IPS-18c (cell line): ENCODE data around the gene TSR2.
A peak's percentile ranks its signal among the peaks of the same experiment; 100 is the strongest.
"Not testable (repeated sequence)": the region's sequence is repeated elsewhere in the genome, so short reads cannot be mapped to it uniquely, and the experiment has no call there.

ENCODE experiments used
- H3K4me3 ChIP-seq: 2 replicates; pipeline ENCODE4 v1.7.0; 2013; ENCODE audit warnings: low read depth, mild to moderate bottlenecking, low read length, moderate library complexity; ENCODE audit not compliant: insufficient read depth
- H3K9me3 ChIP-seq: one replicate; pipeline ENCODE4 v1.6.1; 2013; ENCODE audit warnings: mild to moderate bottlenecking, low read length, moderate library complexity; ENCODE audit not compliant: control insufficient read depth, insufficient read depth

Gene TSR2

GRCh38 chrX:54449929-54450328 lies 9.7 kb downstream of the TSR2 start:
- peaks cover 8% of the 10 kb centered on the region for H3K9me3 ChIP-seq
- H3K4me3 ChIP-seq: no peak overlapping the region

- H3K4me3 ChIP-seq: no peak overlapping the region
- peaks cover 7% of the 10 kb centered on the region for H3K9me3 ChIP-seq
Observed at GRCh38 chrX:54452920-54453319, 12.7 kb downstream of the TSR2 start.

GRCh38 chrX:54470054-54470760 lies 30.0 kb downstream of the TSR2 start:
- Histone ChIP-seq H3K9me3 (peaks cover 9% of the 10 kb centered on the region), H3K4me3 (no peak overlapping the region)

GRCh38 chrX:54473993-54474859 lies 34.0 kb downstream of the TSR2 start:
- Histone ChIP-seq H3K9me3 (peaks cover 12% of the 10 kb centered on the region), H3K4me3 (no peak overlapping the region; the same call in 1 of the 2 replicates)

- peaks cover 10% of the 10 kb centered on the region for H3K9me3 ChIP-seq
- H3K4me3 ChIP-seq: no peak overlapping the region; the same call in 1 of the 2 replicates
Observed at GRCh38 chrX:54479136-54480111, 39.2 kb downstream of the TSR2 start.

- Histone ChIP-seq H3K9me3 (peaks cover 10% of the 10 kb centered on the region), H3K4me3 (no peak overlapping the region; the same call in 1 of the 2 replicates)
Observed at GRCh38 chrX:54482839-54483593, 42.8 kb downstream of the TSR2 start.

- Histone ChIP-seq H3K4me3 (no peak overlapping the region; the same call in 1 of the 2 replicates), H3K9me3 (peaks cover 10% of the 10 kb centered on the region)
Observed at GRCh38 chrX:54483946-54484345, 43.7 kb downstream of the TSR2 start.

- H3K9me3 ChIP-seq: peaks cover 7% of the 10 kb centered on the region
- no peak overlapping the region for H3K4me3 ChIP-seq
Observed at GRCh38 chrX:54484666-54485065, 44.5 kb downstream of the TSR2 start.

- H3K9me3 ChIP-seq, H3K4me3 ChIP-seq: not testable (repeated sequence)
Observed at GRCh38 chrX:54489819-54490218, 49.6 kb downstream of the TSR2 start.

GRCh38 chrX:54492340-54492739 lies 52.1 kb downstream of the TSR2 start:
- Histone ChIP-seq H3K9me3 (peaks cover 10% of the 10 kb centered on the region), H3K4me3 (no peak overlapping the region)

- peak overlapping the region; percentile 51 for H3K4me3 ChIP-seq
Observed at GRCh38 chrX:54494166-54494988, 54.2 kb downstream of the TSR2 start.

More at GRCh38 chrX:54494166-54494988, 54.2 kb downstream of the TSR2 start:
- H3K9me3 ChIP-seq: peaks cover 20% of the 10 kb centered on the region
